GM10248 (cell line): ENCODE results near the gene CDK15.

ENCODE experiments used
- CTCF ChIA-PET: fragments of 300-600 bp; sonication (Branson Sonifier 250); formaldehyde crosslinking; extraction: SDS; loops from one replicate; lab custom pipeline; 2021; ENCODE audit warnings: antibody characterized with exemption; lab: Yijun Ruan, JAX
- POLR2A ChIA-PET: fragments of 350-650 bp; sonication (Branson Sonifier 250); formaldehyde crosslinking; extraction: SDS; loops from one replicate; lab custom pipeline; 2020; ENCODE audit warnings: antibody characterized with exemption; lab: Yijun Ruan, JAX
- DNase-seq: peaks from one replicate; pipeline ENCODE4 v3.0.0; 2012; ENCODE audit errors: extremely low spot score
- TF ChIP-seq, protein P1 (sequence below): IDR thresholded peaks from 2 replicates; pipeline ENCODE4 v1.5.1; 2012; ENCODE audit warnings: mild to moderate bottlenecking, low read depth; ENCODE audit errors: extremely low read depth, missing control alignments, control extremely low read depth

Gene CDK15

DNA sequence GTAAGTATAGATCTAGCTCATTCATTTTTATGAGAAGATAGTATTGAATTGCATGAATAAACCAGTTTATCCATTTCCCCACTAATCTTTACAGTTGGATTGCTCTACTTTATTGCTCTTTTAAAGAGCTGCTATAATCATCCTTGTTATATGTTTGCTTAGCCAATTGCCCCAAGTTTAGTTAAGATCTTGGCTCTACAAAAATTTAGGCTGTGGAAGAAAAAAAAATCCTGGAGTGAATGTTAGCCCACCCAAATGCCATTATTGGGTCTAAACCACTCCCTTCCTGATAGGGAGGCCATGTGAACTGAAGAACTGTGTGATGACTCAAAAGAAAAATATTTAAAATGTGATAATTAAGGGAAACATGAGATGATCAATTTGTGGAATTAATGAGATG, 28.5 kb upstream of the CDK15 start:
- TF ChIP-seq, protein P1, sequence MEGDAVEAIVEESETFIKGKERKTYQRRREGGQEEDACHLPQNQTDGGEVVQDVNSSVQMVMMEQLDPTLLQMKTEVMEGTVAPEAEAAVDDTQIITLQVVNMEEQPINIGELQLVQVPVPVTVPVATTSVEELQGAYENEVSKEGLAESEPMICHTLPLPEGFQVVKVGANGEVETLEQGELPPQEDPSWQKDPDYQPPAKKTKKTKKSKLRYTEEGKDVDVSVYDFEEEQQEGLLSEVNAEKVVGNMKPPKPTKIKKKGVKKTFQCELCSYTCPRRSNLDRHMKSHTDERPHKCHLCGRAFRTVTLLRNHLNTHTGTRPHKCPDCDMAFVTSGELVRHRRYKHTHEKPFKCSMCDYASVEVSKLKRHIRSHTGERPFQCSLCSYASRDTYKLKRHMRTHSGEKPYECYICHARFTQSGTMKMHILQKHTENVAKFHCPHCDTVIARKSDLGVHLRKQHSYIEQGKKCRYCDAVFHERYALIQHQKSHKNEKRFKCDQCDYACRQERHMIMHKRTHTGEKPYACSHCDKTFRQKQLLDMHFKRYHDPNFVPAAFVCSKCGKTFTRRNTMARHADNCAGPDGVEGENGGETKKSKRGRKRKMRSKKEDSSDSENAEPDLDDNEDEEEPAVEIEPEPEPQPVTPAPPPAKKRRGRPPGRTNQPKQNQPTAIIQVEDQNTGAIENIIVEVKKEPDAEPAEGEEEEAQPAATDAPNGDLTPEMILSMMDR, result no peak
- ChIA-PET POLR2A (no interaction called here), CTCF (interaction anchor here (1.2 to 3.2 kb wide), 3 partner anchors 9 to 36 kb away, joined by 3 to 12 read pairs (median 6); no protein-coding TSS in a partner anchor)
- DNase-seq, result no peak

DNA sequence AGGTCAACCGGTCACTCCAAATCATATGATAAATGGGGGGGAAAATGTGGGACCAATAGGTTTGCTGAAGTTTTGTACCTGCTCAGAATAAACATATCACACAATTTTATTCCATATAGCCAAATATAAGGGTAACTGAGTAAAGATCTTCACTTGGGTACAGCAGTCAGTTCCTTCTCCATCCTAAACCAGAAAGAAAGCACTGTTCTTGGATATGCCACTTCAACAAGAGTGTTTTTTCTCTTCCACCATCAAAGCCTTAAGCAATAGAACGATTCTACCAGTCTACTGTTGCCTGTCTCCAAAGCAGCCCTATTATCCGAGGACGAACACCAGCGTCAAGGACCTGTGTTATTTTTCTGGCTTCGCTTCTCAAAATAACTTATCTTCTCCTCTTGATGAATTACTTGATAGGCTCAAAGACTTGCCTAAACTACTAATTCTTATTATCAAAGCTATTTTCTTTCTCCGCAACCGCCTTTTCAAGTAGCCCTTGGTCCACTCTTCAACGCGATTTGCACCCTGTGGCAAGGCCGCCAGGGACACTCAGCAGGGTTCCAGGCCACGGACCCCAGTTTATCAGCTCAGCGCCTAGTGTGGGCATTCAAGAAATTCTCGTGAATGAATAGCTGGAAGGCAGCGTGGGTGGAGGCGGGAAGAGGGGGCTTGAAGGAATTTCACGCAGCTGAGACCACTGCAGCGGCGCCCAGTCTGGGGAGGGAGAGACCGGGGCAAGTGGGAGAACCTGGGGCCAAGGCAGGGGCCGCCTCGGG, 26.2 kb upstream of the CDK15 start:
- CTCF ChIA-PET, result interaction anchor here (1.0 to 3.2 kb wide), 9 partner anchors 11 to 137 kb away, joined by 3 to 12 read pairs (median 4); partner anchors contain the start of gene TMEM237
- peak; percentile 12 for DNase-seq
- POLR2A ChIA-PET, result interaction anchor here (0.6 to 1.2 kb wide), 4 partner anchors 17 to 916 kb away, joined by 3 to 4 read pairs (median 3); partner anchors contain the start of gene CLK1
- TF ChIP-seq, protein P1, result no peak

DNA sequence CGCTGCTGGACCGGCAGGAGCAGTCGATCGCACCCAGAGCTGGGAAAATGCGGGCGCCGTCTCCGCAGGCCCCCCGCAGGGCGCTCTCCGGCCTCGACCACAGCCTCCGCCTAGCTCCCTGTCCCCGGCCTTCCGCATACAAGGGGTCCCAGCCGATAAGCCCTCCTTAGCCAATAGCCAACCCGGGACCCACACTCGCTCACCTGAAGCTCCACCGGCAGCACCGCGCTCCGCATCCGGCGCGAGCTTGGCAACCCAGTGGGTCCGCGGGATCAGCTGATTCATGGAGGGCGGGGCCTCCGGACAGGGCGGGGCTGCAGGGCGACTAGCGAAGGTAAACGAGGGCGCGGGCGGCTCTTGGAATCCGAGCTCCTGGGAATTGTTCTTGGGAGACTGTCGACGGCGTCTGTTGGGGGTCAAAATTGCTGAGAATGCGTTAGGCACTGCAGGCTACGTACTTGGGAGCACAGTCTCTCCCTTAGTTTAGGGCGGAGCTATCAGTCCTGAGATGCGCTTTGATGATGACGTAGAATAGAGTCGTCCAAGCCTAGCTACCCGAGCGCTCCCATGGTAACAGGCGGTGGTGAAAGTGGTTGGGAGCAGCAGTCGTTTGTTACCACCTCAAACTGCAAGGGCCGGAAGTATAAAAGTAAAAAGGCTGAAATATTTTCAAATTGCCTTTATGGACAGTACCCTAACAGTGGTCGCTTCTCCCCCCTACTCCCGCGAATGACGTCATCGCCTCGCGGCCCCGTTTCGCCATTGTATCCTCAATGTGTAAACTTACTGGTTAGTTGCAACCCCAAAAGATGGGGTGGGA, 25.5 kb upstream of the CDK15 start, which contains the start of gene ALS2:
Gene ALS2 (minus strand): TSS at position 260 of the 820 bp plus-strand sequence. CDS start 12,048 bp downstream, outside the sequence.
- DNase-seq, result peak; percentile 92
- ChIA-PET CTCF (interaction anchor here (1.0 to 3.2 kb wide), 9 partner anchors 10 to 138 kb away, joined by 3 to 12 read pairs (median 4); partner anchors contain the start of gene TMEM237), POLR2A (interaction anchor here (0.6 to 1.2 kb wide), 4 partner anchors 18 to 917 kb away, joined by 3 to 4 read pairs (median 3); partner anchors contain the start of gene CLK1)
- TF ChIP-seq, protein P1, result no peak

DNA sequence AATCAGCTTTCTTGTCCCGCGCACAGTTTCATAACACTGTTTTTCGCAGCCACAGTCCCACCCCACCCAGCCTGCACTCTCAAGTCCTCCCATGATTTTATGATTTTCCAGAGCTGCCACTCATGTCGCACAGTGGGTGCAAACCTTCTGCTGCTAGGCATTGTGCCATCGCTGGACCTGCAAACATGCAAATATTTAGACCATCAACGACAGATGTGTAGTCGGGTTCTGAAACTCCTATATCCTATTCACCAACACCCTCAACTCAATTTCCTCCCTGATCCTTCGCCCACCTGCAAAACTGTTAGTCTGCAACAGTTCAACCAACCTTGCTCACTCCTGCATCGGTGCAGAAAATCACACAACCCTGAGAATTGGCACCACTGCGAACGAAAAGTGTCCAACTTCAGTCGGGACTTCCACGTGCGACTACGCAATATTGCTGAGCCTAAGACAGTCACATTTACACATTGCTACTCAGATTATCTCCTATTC, 24.7 kb upstream of the CDK15 start:
- ChIA-PET POLR2A (interaction anchor here (1.2 kb wide), 1 partner anchor 548 kb away, joined by 3 read pairs; no protein-coding TSS in a partner anchor), CTCF (interaction anchor here (1.2 to 2.6 kb wide), 6 partner anchors 10 to 108 kb away, joined by 3 to 12 read pairs (median 5); no protein-coding TSS in a partner anchor)
- DNase-seq, result peak; percentile 14
- TF ChIP-seq, protein P1, result no peak

DNA sequence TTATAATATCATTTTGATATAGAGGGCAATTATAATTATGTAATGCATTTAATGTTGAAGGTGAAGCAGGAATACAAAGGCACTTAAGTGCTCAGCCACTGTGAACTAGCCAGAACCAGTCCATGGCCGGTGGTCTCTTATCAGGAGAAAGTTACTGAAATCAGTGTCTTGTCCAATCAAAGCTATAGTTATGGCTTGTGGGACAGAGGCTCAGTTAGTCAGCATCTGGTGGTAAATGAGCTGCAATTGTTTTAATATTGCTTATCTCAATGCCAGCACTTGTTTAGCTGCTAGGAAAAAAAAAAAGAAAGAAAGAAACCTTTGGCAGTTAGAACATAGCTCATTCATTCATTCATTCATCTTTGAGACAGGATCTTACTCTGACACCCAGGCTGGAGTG, 21.8 kb upstream of the CDK15 start:
- TF ChIP-seq, protein P1, result no peak
- ChIA-PET CTCF (interaction anchor here (1.2 kb wide), 1 partner anchor 21 kb away, joined by 3 read pairs; the partner anchor contains the start of gene CDK15), POLR2A (no interaction called here)
- DNase-seq, result no peak
